Activated naive CD4-positive, alpha-beta T cell treated with anti-CD3 and anti-CD28 coated beads, Interleukin-2, amount 10 ng/mL, durations not matched to agents 7 days and 5 days (primary cell): Measurements from ENCODE around the gene FRMD1.

Experiments used
- CTCF ChIA-PET: fragments of 350-600 bp; sonication (Branson Sonifier 250); formaldehyde crosslinking; loops from one replicate; lab custom pipeline; 2021; ENCODE audit warnings: antibody characterized with exemption; lab: Charles Lee
- DNase-seq: peaks from one replicate; pipeline ENCODE4 v3.0.0-alpha.2; 2020
- H3K27ac Mint-ChIP-seq: one replicate; pipeline ENCODE4 v1.8.0; 2021; ENCODE audit warnings: mild to moderate bottlenecking, moderate library complexity, mixed read lengths
- H3K27me3 Mint-ChIP-seq: one replicate; pipeline ENCODE4 v1.8.0; 2021; ENCODE audit warnings: mild to moderate bottlenecking, mixed read lengths
- H3K36me3 Mint-ChIP-seq: one replicate; pipeline ENCODE4 v1.8.0; 2021; ENCODE audit warnings: mixed read lengths
- H3K4me1 Mint-ChIP-seq: one replicate; pipeline ENCODE4 v1.8.0; 2021; ENCODE audit warnings: mixed read lengths
- H3K4me3 Mint-ChIP-seq: one replicate; pipeline ENCODE4 v1.8.0; 2021; ENCODE audit warnings: mild to moderate bottlenecking, moderate library complexity, mixed read lengths
- H3K9me3 Mint-ChIP-seq: one replicate; pipeline ENCODE4 v1.8.0; 2021; ENCODE audit warnings: mixed read lengths

The FRMD1 gene

GRCh38 chr6:168093634-168094033 lies 14.6 kb upstream of the FRMD1 start:
- peaks cover 5% of the 10 kb centered on the region for H3K9me3 Mint-ChIP-seq
- H3K36me3 Mint-ChIP-seq: no peaks in the 10 kb centered on the region
- H3K27me3 Mint-ChIP-seq: no peaks in the 10 kb centered on the region
- CTCF ChIA-PET: no interaction called here
- no peak overlapping the region for H3K27ac Mint-ChIP-seq
- no peak overlapping the region for H3K4me3 Mint-ChIP-seq
- DNase-seq: no peak
- H3K4me1 Mint-ChIP-seq: no peaks in the 10 kb centered on the region

GRCh38 chr6:168093071-168093505 lies 14.1 kb upstream of the FRMD1 start:
- peaks cover 5% of the 10 kb centered on the region for H3K9me3 Mint-ChIP-seq
- no peaks in the 10 kb centered on the region for H3K27me3 Mint-ChIP-seq
- H3K27ac Mint-ChIP-seq: no peak overlapping the region
- no peaks in the 10 kb centered on the region for H3K4me1 Mint-ChIP-seq
- no peak for DNase-seq
- H3K4me3 Mint-ChIP-seq: no peak overlapping the region
- H3K36me3 Mint-ChIP-seq: no peaks in the 10 kb centered on the region
- CTCF ChIA-PET: no interaction called here

DNA sequence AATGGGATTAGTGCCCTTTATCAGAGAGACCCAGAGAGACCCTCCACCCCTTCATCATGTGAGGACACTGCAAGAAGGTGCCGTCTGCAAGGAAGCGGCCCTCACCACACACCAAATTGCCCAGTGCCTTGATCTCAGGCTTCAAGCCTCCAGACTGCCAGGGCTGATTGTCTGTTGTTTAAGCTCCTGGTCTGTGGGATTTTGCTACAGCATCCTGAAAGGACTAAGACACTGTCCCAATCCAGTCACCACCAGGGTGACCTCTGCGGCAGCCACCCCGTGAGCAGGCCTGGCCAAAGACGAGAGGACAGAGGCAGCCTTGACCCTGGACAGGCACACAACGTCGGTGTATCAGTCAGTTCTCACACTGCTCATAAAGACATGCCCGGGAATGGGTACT lies 13.5 kb upstream of the FRMD1 start:
- no peaks in the 10 kb centered on the region for H3K36me3 Mint-ChIP-seq
- H3K4me1 Mint-ChIP-seq: no peaks in the 10 kb centered on the region
- H3K27me3 Mint-ChIP-seq: no peaks in the 10 kb centered on the region
- no peak overlapping the region for H3K4me3 Mint-ChIP-seq
- no peak for DNase-seq
- peaks cover 5% of the 10 kb centered on the region for H3K9me3 Mint-ChIP-seq
- CTCF ChIA-PET: no interaction called here
- H3K27ac Mint-ChIP-seq: no peak overlapping the region

DNA sequence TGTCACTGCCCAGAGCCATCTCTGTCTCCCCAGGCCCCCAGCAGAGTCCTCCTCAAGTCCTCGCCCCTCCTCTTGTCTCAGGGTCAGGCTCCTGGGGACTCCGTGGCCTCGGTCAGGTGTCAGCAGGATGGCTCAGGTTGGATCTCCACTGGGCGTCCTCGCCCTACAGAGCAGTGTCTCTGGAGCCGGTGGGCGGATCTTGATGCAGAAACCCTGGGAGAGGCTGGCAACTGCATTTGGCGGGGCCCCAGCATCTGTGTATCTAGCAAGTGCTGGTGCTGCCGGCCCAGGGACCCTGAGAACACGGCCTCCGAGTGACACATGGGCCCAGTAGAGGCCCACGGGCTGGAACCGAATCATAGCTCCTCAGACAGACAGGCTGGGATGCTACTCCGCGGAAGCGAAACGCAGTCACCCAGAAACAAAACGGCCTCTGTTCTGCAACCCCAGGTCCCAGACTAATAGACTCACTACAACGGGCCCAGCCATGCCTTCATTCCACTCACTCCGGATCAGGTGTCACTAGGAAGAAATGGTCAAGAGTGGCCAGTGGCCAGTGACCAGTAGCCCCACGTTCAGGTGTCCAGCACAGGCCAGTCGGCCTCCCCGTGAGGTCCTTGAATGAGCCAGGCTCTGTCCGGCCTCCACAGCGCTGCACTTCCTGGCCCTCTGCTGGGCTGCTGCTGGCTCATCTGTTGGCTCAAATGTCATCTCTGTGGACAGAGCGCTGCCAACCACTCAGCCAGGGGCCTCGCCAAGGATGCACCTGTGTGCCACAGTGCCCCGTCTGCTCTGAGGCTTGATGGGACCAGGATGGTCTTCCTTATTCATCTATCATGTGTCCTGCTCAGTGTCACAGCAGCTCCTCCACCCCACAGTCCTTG lies 12.6 kb upstream of the FRMD1 start:
- Mint-ChIP-seq H3K4me3 (no peak overlapping the region), H3K27me3 (no peaks in the 10 kb centered on the region), H3K36me3 (no peaks in the 10 kb centered on the region), H3K27ac (no peak overlapping the region), H3K9me3 (peaks cover 5% of the 10 kb centered on the region), H3K4me1 (no peaks in the 10 kb centered on the region)
- no peak for DNase-seq
- CTCF ChIA-PET: no interaction called here

DNA sequence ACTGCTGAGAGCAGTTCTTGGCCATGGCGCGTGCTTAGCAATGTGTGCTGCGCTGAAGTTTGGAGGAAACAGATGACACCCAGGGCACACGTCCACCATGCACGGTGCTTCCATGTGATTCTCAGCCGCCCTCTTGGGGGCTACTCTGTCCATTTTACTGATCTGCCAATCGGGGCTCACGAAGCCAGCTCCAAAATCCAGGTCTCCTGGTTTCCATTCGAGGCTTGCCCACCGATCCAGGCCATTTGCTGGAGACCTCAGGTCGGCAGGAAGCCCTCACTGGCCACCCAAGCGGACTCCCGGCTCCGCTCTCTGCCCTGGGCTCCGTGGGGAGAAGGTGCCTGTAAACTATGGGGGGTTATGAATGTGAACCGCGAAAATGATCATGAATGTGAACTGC lies 11.7 kb upstream of the FRMD1 start:
- H3K36me3 Mint-ChIP-seq: no peaks in the 10 kb centered on the region
- CTCF ChIA-PET: no interaction called here
- H3K27ac Mint-ChIP-seq: no peak overlapping the region
- DNase-seq: no peak
- no peaks in the 10 kb centered on the region for H3K27me3 Mint-ChIP-seq
- no peak overlapping the region for H3K4me3 Mint-ChIP-seq
- H3K9me3 Mint-ChIP-seq: peaks cover 5% of the 10 kb centered on the region
- H3K4me1 Mint-ChIP-seq: no peaks in the 10 kb centered on the region

DNA sequence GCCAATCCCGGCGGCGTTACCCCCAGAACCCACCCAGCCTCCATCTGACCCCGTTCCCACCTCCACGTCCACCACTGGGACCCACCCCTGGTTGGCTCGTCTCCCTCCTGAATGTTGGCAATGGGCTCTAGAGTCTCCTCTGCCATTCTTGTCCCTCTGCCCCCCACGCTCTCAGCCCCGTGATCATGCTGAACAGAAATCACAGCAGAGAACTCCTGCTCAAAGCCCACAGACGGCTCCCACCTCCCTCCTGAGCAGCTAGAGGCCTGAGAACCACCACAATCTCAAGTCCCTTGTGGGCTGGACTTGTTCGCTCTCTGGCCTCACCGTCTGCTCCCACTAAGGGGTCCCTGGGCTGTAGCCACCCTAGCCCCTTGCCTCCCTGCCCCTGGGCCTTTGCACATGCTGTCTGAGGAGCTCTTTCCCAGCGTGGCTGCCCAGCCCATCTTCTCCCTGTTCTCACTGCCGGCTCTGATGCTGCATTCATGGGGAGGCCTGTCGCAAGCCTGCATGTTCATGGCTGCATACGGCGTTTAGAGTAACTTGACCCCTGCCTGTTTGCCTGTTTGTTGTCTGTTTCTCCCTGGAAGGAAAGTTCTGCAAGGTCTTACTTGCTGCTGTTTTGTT lies 11.2 kb upstream of the FRMD1 start:
- Mint-ChIP-seq H3K4me1 (no peaks in the 10 kb centered on the region), H3K27ac (no peak overlapping the region), H3K9me3 (peaks cover 5% of the 10 kb centered on the region), H3K36me3 (no peaks in the 10 kb centered on the region), H3K27me3 (no peaks in the 10 kb centered on the region), H3K4me3 (no peak overlapping the region)
- DNase-seq: no peak
- CTCF ChIA-PET: no interaction called here

- Mint-ChIP-seq H3K36me3 (no peaks in the 10 kb centered on the region), H3K4me1 (no peaks in the 10 kb centered on the region), H3K9me3 (peaks cover 5% of the 10 kb centered on the region), H3K27me3 (no peaks in the 10 kb centered on the region), H3K27ac (no peak overlapping the region), H3K4me3 (no peak overlapping the region)
- no peak for DNase-seq
- CTCF ChIA-PET: no interaction called here
These were observed 10.4 kb upstream of the FRMD1 start for GRCh38 chr6:168089186-168090063.

GRCh38 chr6:168088161-168089053 lies 9.4 kb upstream of the FRMD1 start:
- H3K4me1 Mint-ChIP-seq: no peaks in the 10 kb centered on the region
- H3K27ac Mint-ChIP-seq: no peak overlapping the region
- H3K4me3 Mint-ChIP-seq: no peak overlapping the region
- no peaks in the 10 kb centered on the region for H3K36me3 Mint-ChIP-seq
- DNase-seq: no peak
- CTCF ChIA-PET: no interaction called here
- H3K9me3 Mint-ChIP-seq: peaks cover 5% of the 10 kb centered on the region
- no peaks in the 10 kb centered on the region for H3K27me3 Mint-ChIP-seq

GRCh38 chr6:168087436-168088160 lies 8.6 kb upstream of the FRMD1 start:
- Mint-ChIP-seq H3K27ac (no peak overlapping the region), H3K9me3 (peaks cover 3% of the 10 kb centered on the region), H3K36me3 (no peaks in the 10 kb centered on the region), H3K27me3 (no peaks in the 10 kb centered on the region), H3K4me3 (no peak overlapping the region), H3K4me1 (no peaks in the 10 kb centered on the region)
- CTCF ChIA-PET: no interaction called here
- no peak for DNase-seq

DNA sequence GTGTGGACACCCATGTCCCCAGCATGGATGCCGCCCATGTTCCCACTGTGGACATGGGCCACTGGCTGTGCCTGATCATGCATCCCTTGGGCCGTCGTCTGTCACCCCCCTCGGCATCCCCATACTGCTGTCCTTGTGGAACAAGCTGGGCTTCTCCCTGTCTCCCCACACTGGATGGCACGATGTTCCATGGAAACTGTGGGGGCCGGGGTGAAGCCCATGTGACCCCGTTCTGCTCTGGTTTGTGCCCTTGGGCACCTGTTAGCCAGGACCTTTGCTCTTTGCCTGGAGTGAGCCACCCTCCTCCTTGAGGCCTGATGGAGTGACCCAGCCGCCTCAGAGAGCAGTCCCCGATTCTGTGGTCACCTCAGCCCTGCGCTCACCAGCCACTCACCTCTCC lies 7.6 kb upstream of the FRMD1 start:
- CTCF ChIA-PET: no interaction called here
- no peaks in the 10 kb centered on the region for H3K4me1 Mint-ChIP-seq
- no peak for DNase-seq
- no peak overlapping the region for H3K4me3 Mint-ChIP-seq
- no peaks in the 10 kb centered on the region for H3K27me3 Mint-ChIP-seq
- no peaks in the 10 kb centered on the region for H3K9me3 Mint-ChIP-seq
- no peak overlapping the region for H3K27ac Mint-ChIP-seq
- H3K36me3 Mint-ChIP-seq: no peaks in the 10 kb centered on the region

DNA sequence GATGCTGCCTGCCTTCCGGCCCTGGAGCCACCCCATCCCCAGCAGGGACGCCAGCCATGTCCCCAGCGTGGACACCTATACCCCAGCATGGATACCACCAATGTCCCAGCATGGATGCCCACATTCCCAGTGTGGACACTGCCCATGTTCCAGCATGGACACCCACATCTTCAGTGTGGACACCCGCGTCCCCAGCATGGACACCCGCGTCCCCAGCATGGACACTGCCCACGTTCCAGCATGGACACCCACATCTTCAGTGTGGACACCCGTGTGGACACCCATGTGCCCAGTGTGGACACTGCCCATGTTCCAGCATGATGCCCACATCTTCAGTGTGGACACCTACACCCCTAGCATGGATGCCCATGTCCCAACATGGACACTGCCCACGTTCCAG lies 7.1 kb upstream of the FRMD1 start:
- CTCF ChIA-PET: no interaction called here
- H3K27me3 Mint-ChIP-seq: no peaks in the 10 kb centered on the region
- H3K4me3 Mint-ChIP-seq: no peak overlapping the region
- H3K4me1 Mint-ChIP-seq: no peaks in the 10 kb centered on the region
- H3K36me3 Mint-ChIP-seq: no peaks in the 10 kb centered on the region
- H3K27ac Mint-ChIP-seq: no peak overlapping the region
- DNase-seq: no peak
- H3K9me3 Mint-ChIP-seq: no peaks in the 10 kb centered on the region

- Mint-ChIP-seq H3K9me3 (no peaks in the 10 kb centered on the region), H3K4me1 (no peaks in the 10 kb centered on the region), H3K4me3 (no peak overlapping the region), H3K27me3 (no peaks in the 10 kb centered on the region), H3K27ac (no peak overlapping the region), H3K36me3 (no peaks in the 10 kb centered on the region)
- CTCF ChIA-PET: no interaction called here
- no peak for DNase-seq
These were observed 5.6 kb upstream of the FRMD1 start for GRCh38 chr6:168084465-168085160.

GRCh38 chr6:168083514-168083885 lies 4.5 kb upstream of the FRMD1 start:
- Mint-ChIP-seq H3K4me3 (no peak overlapping the region), H3K36me3 (no peaks in the 10 kb centered on the region), H3K27me3 (no peaks in the 10 kb centered on the region), H3K9me3 (no peaks in the 10 kb centered on the region), H3K4me1 (no peaks in the 10 kb centered on the region), H3K27ac (no peak overlapping the region)
- CTCF ChIA-PET: no interaction called here
- DNase-seq: no peak
